Activated CD8-positive, alpha-beta T cell treated with anti-CD3 and anti-CD28 coated beads for 36 hours (primary cell): Measurements from ENCODE around the gene LYRM9. TPM values are rescaled to one million over a fixed set of nuclear protein-coding genes. Genes with fewer than 3 reads are reported as not detected.
"Not testable (repeated sequence)": the region's sequence is repeated elsewhere in the genome, so short reads cannot be mapped to it uniquely, and the experiment has no call there.

Source experiments
- ATAC-seq: fragments of 200-7000 bp; cut with Tn5 transposase; one replicate; pipeline ENCODE4 v1.10.0; 2021; ENCODE audit warnings: mild to moderate bottlenecking, moderate library complexity
- CTCF ChIA-PET: fragments of 350-600 bp; sonication (Branson Sonifier 250); formaldehyde crosslinking; loops from one replicate; lab custom pipeline; 2021; ENCODE audit warnings: antibody characterized with exemption; lab: Charles Lee
- POLR2A ChIA-PET: fragments of 350-600 bp; sonication (Branson Sonifier 250); formaldehyde crosslinking; loops from one replicate; lab custom pipeline; 2021; ENCODE audit warnings: antibody characterized with exemption; lab: Charles Lee
- DNase-seq: peaks from one replicate; pipeline ENCODE4 v3.0.0-alpha.2; 2020
- H3K27ac Mint-ChIP-seq: one replicate; pipeline ENCODE4 v1.8.0; 2021; ENCODE audit warnings: mild to moderate bottlenecking, mixed read lengths
- H3K27me3 Mint-ChIP-seq: one replicate; pipeline ENCODE4 v1.8.0; 2021; ENCODE audit warnings: mixed read lengths
- H3K36me3 Mint-ChIP-seq: one replicate; pipeline ENCODE4 v1.8.0; 2021; ENCODE audit warnings: low read depth, mixed read lengths
- H3K4me1 Mint-ChIP-seq: one replicate; pipeline ENCODE4 v1.8.0; 2021; ENCODE audit warnings: low read depth, mixed read lengths
- H3K4me3 Mint-ChIP-seq: one replicate; pipeline ENCODE4 v1.8.0; 2021; ENCODE audit warnings: mild to moderate bottlenecking, moderate library complexity, mixed read lengths
- H3K9me3 Mint-ChIP-seq: one replicate; pipeline ENCODE4 v1.8.0; 2021; ENCODE audit warnings: mixed read lengths
- intact Hi-C: fragments of 100-400 bp; cut with micrococcal nuclease; formaldehyde crosslinking; loops from one replicate; pipeline ENCODE4 v1.10.0; 2022
- total RNA-seq, 2 experiments: library from RNA; stranded (reverse); gene quantifications; one replicate each; pipeline ENCODE4 v1.2.3, GENCODE V29; 2021
- TF ChIP-seq, protein P1 (sequence below): fragments of 200-600 bp; IDR thresholded peaks from one replicate; pipeline ENCODE4 v1.8.0; 2022; ENCODE audit warnings: antibody characterized with exemption, mild to moderate bottlenecking

Gene LYRM9
- total RNA-seq, 2 experiments from 2014 or later = 3.1 to 3.5 TPM

DNA sequence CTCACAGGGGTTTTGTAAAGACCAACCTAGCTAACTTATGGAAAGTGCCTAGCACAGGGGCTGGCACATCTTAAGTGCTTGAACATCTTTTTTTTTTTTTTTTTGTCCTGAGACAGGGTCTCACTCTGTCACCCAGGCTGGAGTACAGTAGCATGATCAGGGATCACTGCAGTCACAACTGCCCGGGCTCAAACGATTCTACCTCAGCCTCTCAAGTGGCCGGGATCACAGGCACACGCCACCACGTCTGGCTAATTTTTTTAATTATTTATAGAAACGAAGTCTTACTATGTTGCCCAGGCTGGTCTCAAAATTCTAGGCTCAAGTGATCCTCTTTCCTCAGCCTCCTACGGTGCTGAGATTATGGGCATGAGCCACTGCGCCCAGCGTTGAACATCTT lies 1.3 kb downstream of the LYRM9 start:
- no peaks in the 10 kb centered on the region for H3K36me3 Mint-ChIP-seq
- H3K27ac Mint-ChIP-seq = no peak overlapping the region
- TF ChIP-seq, protein P1, sequence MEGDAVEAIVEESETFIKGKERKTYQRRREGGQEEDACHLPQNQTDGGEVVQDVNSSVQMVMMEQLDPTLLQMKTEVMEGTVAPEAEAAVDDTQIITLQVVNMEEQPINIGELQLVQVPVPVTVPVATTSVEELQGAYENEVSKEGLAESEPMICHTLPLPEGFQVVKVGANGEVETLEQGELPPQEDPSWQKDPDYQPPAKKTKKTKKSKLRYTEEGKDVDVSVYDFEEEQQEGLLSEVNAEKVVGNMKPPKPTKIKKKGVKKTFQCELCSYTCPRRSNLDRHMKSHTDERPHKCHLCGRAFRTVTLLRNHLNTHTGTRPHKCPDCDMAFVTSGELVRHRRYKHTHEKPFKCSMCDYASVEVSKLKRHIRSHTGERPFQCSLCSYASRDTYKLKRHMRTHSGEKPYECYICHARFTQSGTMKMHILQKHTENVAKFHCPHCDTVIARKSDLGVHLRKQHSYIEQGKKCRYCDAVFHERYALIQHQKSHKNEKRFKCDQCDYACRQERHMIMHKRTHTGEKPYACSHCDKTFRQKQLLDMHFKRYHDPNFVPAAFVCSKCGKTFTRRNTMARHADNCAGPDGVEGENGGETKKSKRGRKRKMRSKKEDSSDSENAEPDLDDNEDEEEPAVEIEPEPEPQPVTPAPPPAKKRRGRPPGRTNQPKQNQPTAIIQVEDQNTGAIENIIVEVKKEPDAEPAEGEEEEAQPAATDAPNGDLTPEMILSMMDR = no peak
- ATAC-seq (no peak), DNase-seq (no peak)
- H3K4me1 Mint-ChIP-seq = peaks cover 24% of the 10 kb centered on the region
- intact Hi-C loops = loop anchor here (5.0 kb wide), 2 partner anchors 45 to 85 kb away; no protein-coding TSS in a partner anchor
- CTCF ChIA-PET = interaction anchor here (1.4 to 4.1 kb wide), 5 partner anchors 10 to 237 kb away, joined by 5 to 113 read pairs (median 14); no protein-coding TSS in a partner anchor
- peaks cover 11% of the 10 kb centered on the region for H3K27me3 Mint-ChIP-seq
- peak overlapping the region; percentile 75 for H3K4me3 Mint-ChIP-seq
- POLR2A ChIA-PET = no interaction called here
- H3K9me3 Mint-ChIP-seq = no peaks in the 10 kb centered on the region

DNA sequence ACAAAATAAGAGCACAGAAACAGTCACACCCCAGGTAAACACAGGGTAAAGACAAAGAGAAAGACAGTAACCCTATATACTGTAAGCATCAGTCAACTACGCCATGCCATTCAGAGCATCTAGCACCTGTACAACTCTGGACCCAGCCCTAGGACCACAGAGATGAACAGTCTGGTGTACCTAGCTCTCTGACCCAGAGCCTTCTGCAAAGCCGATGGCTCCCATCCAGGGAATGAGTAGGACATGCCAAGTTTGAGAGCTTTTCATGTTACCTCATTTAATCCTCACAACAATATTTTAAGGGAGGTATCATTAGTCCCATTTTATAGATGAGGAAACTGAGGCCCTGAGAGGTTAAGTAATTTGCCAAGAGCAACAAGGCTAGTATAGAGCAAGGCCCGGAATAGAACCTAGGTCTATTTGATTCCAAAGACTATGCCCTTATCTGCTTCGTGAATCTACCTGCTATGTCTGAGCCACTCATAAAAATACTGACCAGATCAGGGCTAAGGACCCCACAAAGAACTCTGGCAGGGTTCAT lies 3.4 kb downstream of the LYRM9 start:
- Mint-ChIP-seq H3K4me1 (peaks cover 24% of the 10 kb centered on the region), H3K27me3 (peaks cover 4% of the 10 kb centered on the region), H3K4me3 (no peak overlapping the region), H3K36me3 (no peaks in the 10 kb centered on the region), H3K27ac (no peak overlapping the region), H3K9me3 (no peaks in the 10 kb centered on the region)
- DNase-seq (no peak), ATAC-seq (no peak)
- TF ChIP-seq, protein P1 = no peak
- ChIA-PET CTCF (interaction anchor here (1.5 to 2.8 kb wide), 4 partner anchors 10 to 235 kb away, joined by 4 to 18 read pairs (median 10); no protein-coding TSS in a partner anchor), POLR2A (no interaction called here)
- intact Hi-C loops = loop anchor here (5.0 kb wide), 2 partner anchors 42 to 82 kb away; no protein-coding TSS in a partner anchor

DNA sequence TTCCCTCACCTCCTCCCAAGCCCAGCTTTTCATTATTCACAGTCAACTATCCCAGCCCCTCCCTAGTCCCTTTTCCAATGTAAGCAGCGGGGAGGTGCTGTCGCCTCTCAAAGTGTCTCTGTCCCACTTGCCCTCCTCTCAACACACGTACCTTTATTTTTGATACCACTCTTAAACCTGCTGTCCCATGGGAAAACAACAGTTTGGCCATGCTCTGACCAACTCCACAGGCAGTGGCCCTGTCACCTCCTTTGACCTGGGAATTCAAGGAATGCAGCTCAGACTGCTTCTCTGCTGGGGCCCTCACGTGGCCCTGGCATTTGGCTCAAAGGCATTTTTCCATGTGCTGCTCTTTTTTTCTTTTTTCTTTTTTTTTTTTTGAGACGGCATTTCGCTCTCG lies 4.2 kb downstream of the LYRM9 start:
- H3K36me3 Mint-ChIP-seq = no peaks in the 10 kb centered on the region
- H3K4me1 Mint-ChIP-seq = peaks cover 23% of the 10 kb centered on the region
- CTCF ChIA-PET = interaction anchor here (1.7 to 2.8 kb wide), 3 partner anchors 9 to 129 kb away, joined by 5 to 18 read pairs (median 16); no protein-coding TSS in a partner anchor
- H3K4me3 Mint-ChIP-seq = no peak overlapping the region
- no peak for DNase-seq
- H3K27ac Mint-ChIP-seq = no peak overlapping the region
- ATAC-seq = no peak
- peaks cover 2% of the 10 kb centered on the region for H3K27me3 Mint-ChIP-seq
- TF ChIP-seq, protein P1 = no peak
- intact Hi-C loops = no loop called here
- H3K9me3 Mint-ChIP-seq = no peaks in the 10 kb centered on the region
- POLR2A ChIA-PET = no interaction called here

DNA sequence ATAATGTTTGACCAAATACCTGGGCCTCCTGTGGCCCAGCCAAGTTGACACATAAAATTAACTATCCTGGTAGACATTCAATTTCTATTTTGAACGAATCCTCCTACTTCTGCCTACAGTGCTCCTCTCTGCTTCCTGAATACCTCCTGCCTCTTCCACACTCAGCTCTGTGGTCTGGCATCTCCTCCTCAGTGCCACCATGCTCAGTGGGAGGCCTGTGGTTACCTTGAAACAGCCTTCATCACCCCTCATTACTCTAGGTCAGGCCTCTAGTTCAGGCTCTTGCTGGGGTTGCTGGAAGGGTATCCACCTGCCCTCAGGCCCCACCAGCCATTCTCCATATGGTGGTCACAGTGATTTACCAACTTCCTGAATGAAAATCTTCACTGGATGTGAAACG lies 5.1 kb downstream of the LYRM9 start:
- Mint-ChIP-seq H3K4me1 (peaks cover 17% of the 10 kb centered on the region), H3K9me3 (no peaks in the 10 kb centered on the region), H3K4me3 (no peak overlapping the region), H3K27ac (no peak overlapping the region), H3K36me3 (no peaks in the 10 kb centered on the region), H3K27me3 (no peaks in the 10 kb centered on the region)
- ATAC-seq (no peak), DNase-seq (no peak)
- ChIA-PET POLR2A (no interaction called here), CTCF (interaction anchor here (2.6 to 2.8 kb wide), 2 partner anchors 8 to 83 kb away, joined by 16 to 18 read pairs; no protein-coding TSS in a partner anchor)
- TF ChIP-seq, protein P1 = no peak
- intact Hi-C loops = no loop called here

DNA sequence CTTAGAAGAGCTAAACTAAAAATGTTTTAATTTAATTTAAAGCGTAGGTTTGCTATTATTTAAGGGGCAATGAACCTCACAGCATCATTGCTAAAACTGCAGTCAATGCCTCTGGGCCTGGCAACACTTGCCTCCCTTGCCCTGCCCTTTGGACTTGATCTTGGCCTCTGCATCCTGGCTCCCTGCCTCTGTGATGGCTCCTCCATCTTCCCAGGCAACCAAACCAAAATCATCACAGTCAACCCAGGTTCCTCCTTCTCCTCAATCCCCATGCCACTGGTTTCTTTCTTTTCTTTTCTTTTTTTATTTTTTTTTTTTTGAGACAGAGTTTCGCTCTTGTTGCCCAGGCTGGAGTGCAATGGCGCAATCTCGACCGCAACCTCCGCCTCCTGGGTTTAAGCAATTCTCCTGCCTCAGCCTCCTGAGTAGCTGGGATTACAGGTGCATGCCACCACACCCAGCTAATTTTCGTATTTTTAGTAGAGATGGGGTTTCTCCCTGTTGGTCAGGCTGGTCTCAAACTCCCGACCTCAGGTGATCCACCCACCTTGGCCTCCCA lies 6.7 kb downstream of the LYRM9 start:
- H3K4me3 Mint-ChIP-seq, ATAC-seq, H3K36me3 Mint-ChIP-seq, H3K27ac Mint-ChIP-seq, DNase-seq, POLR2A ChIA-PET, H3K27me3 Mint-ChIP-seq, H3K9me3 Mint-ChIP-seq, intact Hi-C loops: not testable (repeated sequence)
- H3K4me1 Mint-ChIP-seq = peaks cover 11% of the 10 kb centered on the region
- CTCF ChIA-PET = interaction anchor here (8.4 to 14.4 kb wide), 3 partner anchors 7 to 125 kb away, joined by 92 to 601 read pairs (median 105); partner anchors contain the start of genes LYRM9 and NOS2
